ENCODE results near the gene KCNN1.

GRCh38 chr19:18007917-18008673 is 41.2 kb downstream of the KCNN1 start, which contains the start of gene ARRDC2:
- TF ChIP-seq CTCF (IDR thresholded peaks at IDR 0.05; ENCODE audit: low read length) (no peak), EZH2 (IDR thresholded peaks at IDR 0.05; ENCODE audit: borderline replicate concordance, low read length) (no peak)
